Caki2 (cell line): ENCODE measurements around the gene FAM117A. TPM values are rescaled to one million over a fixed set of nuclear protein-coding genes. Genes with fewer than 3 reads are reported as not detected.
"Not testable (repeated sequence)": the region's sequence is repeated elsewhere in the genome, so short reads cannot be mapped to it uniquely, and the experiment has no call there.

Experiments
- DNase-seq: peaks from one replicate; pipeline ENCODE4 v3.0.0-alpha.2; 2015; ENCODE audit warnings: low read depth
- in situ Hi-C: cut with HindIII; loops from 2 replicates; pipeline ENCODE4 v1.10.0; 2016; ENCODE audit warnings: low sequenced_read_pairs, low pct_unique_long_range_greater_than_20kb, mixed read lengths
- total RNA-seq: library from RNA; depleted of rRNA; stranded (reverse); fragments of >200 nt; shearing (Covaris generic); gene quantifications from 2 replicates; pipeline ENCODE4 v1.2.3, GENCODE V29; 2014; ENCODE audit warnings: low replicate concordance

Gene FAM117A
- total RNA-seq, 1 experiment from 2014 or later: 0.44 TPM

DNA sequence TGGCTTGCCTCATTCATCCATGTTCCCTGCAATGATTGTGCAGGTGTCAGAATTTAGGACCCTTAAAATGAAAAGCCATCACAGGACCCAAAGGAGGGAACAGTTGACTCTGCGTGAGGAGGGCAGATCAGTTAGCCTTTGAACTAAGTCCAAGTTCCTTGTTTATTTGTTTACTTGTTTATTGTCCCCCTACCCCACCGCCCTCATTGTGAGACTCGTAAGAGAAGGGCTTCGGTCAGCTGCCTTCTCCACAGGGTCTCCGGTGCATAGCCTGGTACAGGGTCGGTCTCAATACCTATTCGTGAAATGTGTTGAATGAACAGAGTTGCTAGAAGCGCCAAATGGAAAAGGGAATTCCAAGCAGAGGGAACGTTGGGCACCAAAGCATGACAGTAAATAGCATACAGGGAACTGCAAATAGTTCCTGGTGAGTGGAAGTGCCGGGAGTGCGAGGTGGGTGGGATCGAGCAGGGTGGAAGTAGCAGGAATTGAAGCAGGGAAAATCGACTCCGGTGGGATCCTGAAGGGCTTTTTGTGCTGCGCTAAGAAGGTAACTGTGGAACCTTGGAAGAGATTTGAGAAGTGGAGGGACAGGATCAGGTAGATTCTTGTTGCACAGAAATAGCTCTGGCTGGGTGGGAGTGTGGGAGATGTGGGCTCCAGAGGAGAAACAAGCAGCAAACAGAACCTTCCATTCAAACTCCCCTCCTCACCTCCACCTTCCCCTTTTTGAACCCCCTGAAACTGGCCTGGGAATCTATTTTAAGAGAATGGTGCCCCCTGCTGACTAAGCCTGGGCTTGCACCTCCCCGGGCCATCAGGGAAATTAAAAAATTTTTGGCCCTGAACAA is 68.9 kb downstream of the FAM117A start:
- DNase-seq: peak; percentile 39
- in situ Hi-C loops: no loop called here

DNA sequence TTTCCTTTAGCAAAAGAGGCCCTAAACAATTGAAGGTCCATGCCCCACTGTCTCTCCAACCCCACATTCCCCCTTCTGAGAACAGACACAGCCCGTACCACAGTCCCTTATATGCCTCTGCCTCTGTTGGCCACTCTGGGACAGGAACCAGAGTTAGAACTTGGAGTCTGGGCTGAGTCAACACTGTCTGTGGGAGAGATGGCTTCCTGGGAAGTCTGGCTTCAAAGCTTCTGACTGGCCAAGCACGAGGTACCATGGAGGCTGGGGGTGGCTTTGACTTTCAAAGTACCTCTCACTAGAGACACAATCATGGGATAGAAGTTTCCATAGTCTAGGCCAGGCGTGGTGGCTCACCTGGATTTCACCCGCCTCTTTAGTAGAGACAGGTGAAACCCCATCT is 71.2 kb downstream of the FAM117A start:
- in situ Hi-C loops: no loop called here
- DNase-seq: no peak

DNA sequence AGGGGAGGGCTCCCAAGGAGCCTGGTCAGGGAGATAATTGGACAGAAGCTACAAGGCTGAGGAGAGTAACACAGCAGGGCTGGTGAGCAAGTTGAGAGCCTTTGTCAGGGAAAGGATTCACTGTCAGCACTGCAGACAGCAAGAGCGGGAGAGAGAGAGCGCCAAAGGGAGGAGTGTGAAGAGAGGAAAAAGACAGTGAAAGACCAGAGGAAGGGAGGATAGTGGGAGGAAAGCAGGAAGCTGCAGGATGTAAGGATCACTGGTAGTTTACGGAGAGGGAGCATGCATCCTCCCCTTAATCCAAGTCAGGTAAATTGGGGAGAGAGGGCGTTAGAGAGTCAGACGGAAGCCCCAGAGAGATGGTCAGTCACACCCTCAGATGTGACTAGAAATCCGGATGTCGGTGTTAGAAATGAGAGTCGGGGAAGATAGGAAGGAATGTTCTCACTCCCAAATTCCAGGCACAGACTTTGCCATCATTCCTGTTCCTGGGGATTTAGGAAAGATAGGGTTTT is 72.2 kb downstream of the FAM117A start:
- no peak for DNase-seq
- in situ Hi-C loops: no loop called here

DNA sequence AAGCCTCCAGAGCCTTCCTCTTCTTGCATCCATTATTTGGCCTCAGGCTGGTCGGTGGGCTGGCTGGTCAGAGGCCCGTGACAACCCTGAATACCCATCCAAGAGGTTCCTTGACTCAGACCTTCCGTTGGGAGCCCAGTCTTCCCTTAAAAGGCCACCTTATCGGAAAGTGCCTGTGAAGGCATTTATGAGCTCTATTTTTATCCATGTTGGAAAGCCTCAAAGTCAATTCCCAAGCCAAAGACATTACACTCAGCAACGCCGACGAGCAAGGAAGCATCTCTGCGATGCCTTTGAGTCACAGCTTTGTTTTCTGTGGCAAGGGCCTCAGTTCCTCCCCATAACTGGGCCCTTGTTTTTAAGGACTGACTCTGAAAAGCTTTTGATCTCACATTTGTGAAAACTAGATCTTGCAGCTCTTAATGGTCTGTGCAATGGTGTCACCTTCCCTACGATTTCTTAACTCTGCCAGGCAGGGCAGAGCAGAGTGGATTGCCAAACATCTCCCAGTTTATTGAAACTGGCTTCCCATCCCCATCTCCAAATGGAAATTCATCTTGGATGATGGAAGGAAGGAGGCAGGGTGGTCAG is 72.8 kb downstream of the FAM117A start:
- no peak for DNase-seq
- in situ Hi-C loops: no loop called here

DNA sequence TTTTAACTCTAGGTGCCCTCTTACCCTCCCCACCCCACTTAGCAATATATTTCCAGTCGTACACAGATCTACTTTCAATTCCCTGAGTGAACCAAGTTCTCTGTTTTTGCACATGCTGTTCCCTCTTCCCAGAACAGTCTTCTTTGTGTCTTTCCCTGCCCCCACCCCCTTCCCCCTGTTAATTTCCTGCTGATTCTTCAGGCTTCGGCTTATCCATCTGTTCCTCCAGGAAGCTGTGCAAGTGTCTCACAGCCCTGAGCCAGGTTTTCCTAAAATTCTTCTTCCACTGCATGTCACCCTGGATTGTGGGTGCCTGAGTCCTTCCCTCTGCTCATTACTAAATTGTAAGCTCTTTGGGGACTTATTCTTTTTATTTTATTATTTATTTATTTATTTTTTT is 73.7 kb downstream of the FAM117A start:
- in situ Hi-C loops: no loop called here
- no peak for DNase-seq

DNA sequence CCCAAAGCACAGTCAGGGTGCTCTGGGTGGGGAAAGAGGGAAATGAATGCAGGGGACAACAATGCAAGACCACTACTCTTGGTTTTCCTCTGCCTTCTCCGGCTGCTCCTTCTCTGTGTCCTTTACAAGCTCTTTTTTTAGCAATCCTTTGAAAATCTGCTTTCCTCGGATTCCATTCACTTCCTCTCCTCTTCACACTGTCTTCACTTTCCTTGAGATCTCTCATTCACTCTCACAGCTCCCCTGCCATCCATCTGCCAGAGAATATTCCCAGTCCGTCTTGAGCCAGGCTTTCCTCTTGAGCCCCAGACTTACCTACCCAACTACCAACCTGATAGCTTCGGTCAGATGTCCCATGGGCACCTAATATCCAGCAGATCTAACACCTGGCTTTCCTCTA is 75.1 kb downstream of the FAM117A start:
- no peak for DNase-seq
- in situ Hi-C loops: no loop called here

DNA sequence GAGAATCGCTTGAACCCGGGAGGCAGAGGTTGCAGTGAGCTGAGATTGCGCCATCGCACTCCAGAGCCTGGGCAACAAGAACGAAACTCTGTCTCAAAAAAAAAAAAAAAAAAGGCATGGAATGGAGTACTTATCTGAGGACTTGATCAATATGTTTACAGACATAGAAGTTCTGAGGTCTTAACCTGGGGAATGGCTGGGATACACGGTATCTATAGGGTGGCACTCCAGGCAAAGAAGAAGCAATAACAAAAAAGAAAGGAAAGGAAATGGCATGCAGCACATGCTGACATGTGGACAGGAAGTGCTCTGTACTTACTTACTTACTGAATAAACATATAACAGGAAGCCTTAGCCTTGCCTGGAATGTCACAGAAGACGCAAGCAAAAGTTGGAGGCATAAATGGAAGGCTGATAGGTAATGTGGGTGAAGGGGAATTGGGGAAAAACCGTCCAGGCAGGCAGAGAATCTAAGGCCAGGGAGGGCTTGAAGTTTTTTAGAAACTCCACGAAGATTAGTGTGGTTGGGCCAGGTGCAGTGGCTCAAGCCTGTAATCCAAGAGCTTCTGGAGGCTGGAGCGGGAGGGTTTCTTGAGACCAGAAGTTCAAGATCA is 75.9 kb downstream of the FAM117A start:
- in situ Hi-C loops: no loop called here
- DNase-seq: no peak

DNA sequence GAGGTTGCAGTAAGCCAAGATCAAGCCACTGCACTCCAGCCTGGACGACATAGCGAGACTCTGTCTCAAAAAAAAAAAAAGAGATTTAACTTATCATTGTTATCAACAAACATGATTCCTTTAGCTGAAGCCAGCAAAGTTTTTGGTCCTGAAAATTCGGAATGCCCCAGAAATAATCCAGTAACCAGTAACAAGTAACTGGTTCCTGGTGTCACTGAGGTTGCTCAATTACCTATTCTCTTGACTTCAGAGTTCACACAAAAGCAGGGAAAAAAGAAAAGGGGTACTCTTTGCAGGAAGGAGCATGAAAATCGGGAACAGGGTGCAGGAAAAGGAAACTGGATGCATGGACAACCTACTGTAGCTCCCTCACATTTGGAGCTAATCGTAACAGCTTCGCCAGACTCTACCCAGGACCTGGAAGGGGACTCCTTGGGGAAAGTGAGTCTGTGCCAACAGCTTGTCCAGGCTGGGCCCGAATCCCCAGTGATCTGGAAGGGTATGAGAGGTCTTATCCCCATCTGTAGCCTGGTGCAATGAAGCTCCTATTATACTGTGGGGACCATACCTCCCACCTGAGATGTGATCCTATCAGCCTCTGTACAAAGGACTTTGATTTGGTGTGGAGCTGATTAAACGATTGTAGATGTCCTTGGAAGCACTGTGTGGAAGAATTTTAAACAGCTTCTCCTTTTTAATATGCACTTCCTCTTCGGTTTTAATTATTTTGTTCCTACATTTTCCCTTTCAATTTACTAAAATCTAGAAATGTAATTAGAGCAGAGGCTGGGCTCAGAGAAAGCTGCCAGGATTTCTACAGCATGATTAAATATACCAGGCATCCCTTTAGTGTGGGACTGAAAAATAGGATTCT is 82.6 kb downstream of the FAM117A start:
- DNase-seq: no peak

DNA sequence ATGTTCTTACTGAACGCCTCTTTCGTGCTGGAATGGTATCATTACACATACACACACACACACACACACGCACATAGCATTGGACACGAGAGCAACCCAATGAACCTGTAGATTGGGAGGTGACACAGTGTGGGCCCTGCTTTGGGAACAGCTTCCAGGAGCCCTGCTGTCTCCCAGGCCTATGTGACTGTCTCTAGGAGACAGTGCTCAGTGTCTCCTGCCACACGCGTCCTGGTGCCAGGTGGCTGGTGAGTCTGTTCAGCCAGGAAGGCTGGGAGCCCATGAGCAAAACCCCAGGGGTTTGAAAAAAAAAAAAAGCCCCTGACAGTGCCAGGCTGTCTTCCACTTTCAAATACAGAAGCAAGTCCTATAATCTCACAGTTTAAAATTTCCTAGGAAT is 83.6 kb downstream of the FAM117A start:
- DNase-seq: no peak
- in situ Hi-C loops: no loop called here

More for the DNA sequence above, 82.6 kb downstream of the FAM117A start:
- in situ Hi-C loops: no loop called here

DNA sequence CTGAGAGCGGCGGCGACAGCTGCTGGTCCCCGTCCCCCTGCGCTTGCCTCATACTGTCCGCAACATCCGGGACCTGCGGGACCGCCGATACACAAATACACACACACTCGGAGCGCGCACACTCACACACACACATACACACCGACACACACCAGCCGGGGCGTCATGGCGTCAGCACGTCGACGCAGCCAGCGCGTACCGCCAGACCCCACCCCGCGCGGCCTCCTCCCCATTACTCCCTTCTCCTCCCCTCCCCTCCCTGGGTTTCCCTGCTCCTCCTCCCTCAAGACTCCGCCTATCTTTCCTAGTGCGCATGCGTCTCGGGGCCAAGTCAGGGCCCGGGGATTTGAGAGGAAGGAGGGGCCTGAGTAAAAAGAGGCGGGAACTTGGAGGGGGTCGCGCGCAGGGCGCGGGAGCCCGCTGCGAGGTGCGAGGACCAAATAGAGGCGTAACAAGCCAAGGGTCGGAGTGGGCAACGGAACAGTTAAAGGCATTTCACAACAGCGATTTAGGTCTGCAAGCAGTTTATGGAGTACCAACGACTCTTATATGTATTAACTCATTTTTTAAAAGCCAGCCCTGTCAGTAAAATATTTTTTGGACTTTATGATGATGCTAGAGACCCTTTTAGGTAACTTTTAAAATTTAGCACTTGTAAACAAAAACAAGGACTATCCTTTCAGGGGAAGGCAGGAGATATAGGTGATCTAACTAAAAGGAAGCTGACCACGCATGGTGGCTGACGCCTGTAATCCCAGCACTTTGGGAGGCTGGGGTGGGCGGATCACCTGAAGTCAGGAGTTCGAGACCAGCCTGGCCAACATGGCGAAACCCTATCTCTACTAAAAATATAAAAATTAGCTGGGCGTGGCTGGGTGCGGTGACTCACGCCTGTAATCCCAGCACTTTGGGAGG is 85.7 kb downstream of the FAM117A start, which contains the start of gene SPOP:
TSS of gene SPOP (minus strand) at position 165 of the 915 bp plus-strand sequence. CDS start 55,287 bp downstream, outside the sequence.
- in situ Hi-C loops: no loop called here
- peak; percentile 99 for DNase-seq

DNA sequence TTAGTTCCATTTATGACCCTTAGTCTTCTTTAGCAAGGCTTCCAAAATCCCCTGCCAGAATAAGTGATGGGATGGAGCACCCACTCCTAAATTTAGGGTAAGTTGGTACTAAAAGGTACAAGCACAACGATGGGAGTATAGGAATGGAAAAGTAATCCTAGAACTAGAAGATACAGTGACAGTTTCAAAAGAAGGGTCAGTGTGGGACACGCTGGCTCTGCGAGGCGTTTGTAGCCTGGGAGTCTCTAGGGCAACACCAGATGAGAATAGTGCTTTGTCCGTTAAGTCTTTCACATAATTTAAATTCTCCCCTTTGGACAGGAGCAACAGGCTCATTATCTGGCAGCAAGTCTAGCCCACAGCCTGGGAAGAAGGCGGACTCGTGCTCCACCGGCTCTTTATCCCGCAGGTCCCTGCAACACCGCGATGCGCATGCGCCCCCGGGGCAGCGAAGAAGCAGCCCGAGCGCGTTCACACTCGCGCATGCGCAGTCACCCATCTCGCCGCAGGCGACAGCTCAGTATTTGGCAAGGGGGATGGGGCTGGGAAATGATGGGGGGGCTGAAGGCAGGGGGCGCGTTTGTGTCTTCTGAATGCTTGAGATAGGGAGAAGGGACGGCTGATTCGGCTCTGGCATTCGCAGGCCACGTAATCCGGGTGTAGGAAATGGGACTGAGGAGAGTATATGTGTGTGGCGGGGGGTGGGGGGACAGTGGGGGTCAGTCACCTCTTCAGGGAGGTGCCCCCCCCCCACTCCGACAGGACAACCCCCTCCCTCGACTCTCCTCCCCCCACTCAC is 86.6 kb downstream of the FAM117A start:
- in situ Hi-C loops: no loop called here
- DNase-seq: peak; percentile 82

DNA sequence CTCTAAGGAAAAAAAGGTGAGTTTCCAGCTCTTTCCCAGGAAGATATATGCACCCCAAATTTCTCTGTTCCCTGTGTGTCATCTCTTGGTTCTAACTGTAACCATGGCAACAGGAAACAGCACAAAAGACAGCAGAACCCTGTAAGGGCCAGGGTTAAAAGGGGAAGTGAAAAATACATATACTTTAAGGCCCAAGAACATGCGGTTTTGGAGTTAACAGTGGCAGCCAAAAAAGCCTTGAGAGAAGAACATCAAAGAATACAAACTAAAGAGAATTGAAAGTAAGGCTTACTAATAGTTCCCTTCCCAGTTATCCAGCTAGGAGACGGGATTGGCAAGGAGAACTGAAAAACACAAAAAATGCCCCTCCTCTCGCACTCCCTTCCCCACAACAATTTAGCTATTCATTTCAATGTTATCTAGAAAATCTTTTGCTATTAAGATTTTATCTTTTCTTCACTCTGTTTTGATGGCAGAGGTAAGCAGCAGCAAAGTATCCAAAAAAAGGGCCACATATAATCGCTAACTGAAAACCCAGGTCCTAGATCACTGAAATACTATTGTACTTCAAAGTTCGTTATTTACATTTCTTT is 87.6 kb downstream of the FAM117A start:
- in situ Hi-C loops: no loop called here
- no peak for DNase-seq

DNA sequence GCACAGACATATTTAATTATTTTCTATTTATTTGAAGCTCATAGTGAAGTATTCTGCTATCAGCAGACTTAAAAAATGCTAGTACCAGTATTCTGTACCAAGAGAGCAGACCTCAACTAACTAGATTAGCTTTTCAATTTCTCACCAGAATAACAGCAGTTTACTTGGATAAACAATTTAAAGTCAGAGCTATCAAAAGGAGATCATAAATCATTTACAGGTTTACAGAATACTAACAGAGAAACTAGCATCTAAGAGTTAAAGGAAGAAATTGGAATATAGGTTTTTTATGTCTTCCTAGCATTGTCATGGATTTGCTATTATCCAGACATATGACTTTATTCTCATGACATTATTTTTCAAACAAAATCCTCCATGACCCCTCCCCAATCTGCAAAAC is 89.4 kb downstream of the FAM117A start:
- no peak for DNase-seq
- in situ Hi-C loops: no loop called here

DNA sequence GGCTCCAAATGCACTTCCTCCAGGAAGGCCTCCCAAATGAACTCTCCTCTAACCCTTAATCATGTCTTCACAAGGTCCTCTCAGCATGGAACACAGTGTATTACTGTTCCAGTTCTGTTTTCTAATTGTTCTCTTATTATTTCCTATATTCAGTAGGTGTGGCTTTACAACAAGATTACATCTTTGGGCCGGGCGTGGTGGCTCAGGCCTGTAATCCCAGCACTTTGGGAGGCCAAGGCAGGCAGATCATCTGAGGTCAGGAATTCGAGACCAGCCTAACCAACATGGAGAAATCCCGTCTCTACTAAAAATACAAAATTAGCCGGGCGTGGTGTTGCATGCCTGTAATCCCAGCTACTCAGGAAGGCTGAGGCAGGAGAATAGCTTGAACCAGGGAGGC is 90.3 kb downstream of the FAM117A start:
- in situ Hi-C loops, DNase-seq: not testable (repeated sequence)

DNA sequence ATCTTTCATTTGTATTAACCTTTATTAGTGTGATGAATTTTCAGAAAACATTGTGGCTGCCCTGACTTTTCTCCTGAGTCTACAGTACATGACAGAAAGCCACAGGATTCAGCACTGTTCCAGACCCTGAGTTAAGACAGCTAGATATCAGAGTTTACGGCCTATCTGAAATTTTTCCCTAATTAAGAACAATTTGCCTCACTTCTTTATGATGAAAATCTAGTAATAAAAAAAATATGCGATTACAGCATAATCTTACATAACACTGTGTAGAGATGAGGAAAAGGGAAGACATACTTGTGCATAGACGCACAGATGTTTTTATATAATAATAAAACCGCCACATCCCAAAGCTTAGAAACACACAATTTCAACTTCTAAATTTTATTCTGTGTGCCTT is 93.3 kb downstream of the FAM117A start:
- in situ Hi-C loops: no loop called here
- no peak for DNase-seq

DNA sequence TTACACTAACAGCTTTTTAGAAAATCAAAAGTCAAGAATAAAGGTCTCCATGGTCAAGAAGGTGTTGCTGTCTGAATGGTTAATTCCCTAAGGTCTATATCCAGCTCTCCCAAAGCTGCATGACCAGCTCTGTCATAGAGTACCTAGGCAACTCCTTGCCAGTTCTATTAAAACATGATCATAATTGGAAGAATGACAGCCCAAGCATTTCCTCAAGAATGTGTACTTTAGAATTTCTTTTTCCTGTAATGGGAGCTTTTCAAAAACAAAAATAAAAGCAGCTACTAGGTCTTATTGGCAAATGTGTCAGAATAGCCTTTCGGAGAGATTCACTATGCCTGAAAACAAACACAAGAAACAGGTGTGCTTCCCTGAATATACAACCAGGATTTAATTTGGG is 93.9 kb downstream of the FAM117A start:
- no peak for DNase-seq
- in situ Hi-C loops: no loop called here
